Suppressor macrophage (primary cell): Measurements from ENCODE around the gene HECW1.

Experiments
- DNase-seq, 4 experiments: peaks; one replicate each; pipeline ENCODE4 v3.0.0-alpha.2; 2020 to 2022

The HECW1 gene

DNA sequence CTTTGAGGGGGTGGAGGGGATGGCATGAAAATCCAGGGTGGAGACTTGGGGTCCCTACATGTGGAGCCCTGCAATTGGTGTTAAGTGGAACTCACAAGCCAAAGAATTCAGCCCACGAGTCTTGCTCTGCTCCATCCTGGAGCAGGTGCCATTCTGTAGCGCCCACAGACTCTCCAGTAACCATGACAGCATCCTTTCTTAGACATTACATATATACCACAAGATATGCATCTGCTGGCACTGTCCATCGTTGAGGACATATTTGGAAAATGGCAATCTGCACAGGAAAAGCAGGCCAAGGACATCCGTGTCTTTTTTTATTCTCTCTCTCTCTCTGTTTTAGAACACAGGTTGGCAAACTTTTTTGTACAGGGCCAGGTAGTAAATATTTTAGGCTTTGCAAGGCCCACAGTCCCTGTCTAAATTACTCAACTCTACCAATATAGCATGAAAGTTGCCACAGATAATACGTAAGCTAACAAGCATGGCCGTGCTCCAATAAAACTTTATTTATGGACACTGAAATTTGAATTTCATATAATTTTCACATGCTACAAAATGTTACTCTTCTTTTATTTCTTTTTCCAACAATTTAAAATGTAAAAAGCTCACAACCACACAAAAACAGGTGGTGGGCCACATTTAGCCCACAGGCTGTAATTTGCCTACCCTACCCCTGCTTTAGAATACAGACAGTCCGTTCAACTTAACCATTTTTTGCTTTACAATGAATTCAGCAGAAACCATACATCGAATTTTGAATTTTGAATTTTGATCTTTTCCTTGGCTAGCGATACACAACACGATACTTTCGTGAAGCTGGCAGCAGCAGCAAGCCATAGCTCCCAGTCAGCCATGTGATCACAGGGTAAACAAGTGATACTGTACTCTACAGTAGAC, 329.0 kb downstream of the HECW1 start:
- DNase-seq: no peak

- DNase-seq: no peak
These were observed 330.9 kb downstream of the HECW1 start for GRCh38 chr7:43443381-43443780.

DNA sequence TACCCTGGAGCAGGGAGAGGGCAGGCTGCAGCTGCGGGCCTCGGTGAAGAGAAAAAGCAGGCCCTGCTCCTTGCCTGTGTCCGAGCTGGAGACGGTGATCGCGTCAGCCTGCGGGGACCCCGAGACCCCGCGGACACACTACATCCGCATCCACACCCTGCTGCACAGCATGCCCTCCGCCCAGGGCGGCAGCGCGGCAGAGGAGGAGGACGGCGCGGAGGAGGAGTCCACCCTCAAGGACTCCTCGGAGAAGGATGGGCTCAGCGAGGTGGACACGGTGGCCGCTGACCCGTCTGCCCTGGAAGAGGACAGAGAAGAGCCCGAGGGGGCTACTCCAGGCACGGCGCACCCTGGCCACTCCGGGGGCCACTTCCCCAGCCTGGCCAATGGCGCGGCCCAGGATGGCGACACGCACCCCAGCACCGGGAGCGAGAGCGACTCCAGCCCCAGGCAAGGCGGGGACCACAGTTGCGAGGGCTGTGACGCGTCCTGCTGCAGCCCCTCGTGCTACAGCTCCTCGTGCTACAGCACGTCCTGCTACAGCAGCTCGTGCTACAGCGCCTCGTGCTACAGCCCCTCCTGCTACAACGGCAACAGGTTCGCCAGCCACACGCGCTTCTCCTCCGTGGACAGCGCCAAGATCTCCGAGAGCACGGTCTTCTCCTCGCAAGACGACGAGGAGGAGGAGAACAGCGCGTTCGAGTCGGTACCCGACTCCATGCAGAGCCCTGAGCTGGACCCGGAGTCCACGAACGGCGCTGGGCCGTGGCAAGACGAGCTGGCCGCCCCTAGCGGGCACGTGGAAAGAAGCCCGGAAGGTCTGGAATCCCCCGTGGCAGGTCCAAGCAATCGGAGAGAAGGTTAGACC, 332.5 kb downstream of the HECW1 start:
- no peak for DNase-seq

DNA sequence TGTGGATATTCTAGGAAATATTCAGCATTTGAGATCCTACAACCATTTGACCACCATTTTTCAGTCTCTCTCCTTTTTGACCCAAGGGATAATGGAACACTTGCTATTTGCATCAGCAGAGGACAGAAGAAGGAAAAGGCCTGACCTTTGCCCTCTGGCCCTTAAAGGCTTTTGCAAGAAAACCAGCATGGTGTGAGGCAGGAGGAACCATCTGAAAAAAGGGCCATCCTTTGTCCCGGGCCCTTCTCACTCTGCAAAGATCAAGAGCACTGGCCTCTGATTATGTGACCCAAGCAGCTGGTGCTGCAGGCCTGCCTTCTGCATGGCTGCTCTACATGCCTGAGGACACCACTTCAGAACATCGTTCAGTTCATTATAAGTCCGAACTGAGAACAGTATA, 337.1 kb downstream of the HECW1 start:
- DNase-seq: no peak

DNA sequence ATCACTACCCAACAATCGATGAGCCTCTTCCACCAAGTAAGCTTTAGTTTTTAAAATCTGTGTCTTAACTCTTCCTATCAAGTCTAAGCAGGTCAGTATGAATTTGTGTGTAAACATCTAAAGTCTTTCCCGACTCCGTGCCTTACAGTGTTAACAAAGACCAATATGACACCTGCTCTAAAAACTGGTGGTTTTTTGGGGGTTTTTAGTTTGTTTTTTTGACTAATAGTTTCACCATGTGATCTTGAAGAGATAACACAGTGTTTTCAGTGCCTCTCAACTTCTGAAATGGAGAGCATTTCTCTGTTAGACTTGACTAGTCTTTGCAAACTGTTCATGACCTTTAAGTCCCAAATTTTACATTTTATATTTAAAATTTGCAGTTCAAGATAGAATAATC, 338.4 kb downstream of the HECW1 start:
- DNase-seq: no peak

- DNase-seq: peak; percentile 14 to 64 (median 38)
These were observed 342.6 kb downstream of the HECW1 start for GRCh38 chr7:43454936-43455518.

DNA sequence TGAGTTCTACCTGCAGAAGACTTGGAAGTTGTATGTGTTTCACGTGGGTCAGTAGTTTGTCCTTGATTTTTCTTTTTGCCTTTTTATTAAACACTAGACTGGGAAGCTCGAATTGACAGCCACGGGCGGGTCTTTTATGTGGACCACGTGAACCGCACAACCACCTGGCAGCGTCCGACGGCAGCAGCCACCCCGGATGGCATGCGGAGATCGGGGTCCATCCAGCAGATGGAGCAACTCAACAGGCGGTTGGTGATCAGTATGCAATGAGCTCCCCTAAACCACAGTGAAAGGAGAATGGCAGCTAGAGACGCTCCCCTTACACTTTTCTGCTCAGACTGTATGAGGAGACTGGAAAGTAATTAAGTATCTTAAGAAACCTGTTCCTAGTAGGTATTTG, 343.8 kb downstream of the HECW1 start:
- no peak for DNase-seq

GRCh38 chr7:43458330-43459018, 346.0 kb downstream of the HECW1 start:
- peak; percentile 11 to 54 (median 34) for DNase-seq

- no peak for DNase-seq
These were observed 346.5 kb downstream of the HECW1 start for GRCh38 chr7:43459019-43459337.

- DNase-seq: peak in 2 of 4 experiments; percentile 13 to 39
These were observed 348.4 kb downstream of the HECW1 start for GRCh38 chr7:43460733-43461348.

DNA sequence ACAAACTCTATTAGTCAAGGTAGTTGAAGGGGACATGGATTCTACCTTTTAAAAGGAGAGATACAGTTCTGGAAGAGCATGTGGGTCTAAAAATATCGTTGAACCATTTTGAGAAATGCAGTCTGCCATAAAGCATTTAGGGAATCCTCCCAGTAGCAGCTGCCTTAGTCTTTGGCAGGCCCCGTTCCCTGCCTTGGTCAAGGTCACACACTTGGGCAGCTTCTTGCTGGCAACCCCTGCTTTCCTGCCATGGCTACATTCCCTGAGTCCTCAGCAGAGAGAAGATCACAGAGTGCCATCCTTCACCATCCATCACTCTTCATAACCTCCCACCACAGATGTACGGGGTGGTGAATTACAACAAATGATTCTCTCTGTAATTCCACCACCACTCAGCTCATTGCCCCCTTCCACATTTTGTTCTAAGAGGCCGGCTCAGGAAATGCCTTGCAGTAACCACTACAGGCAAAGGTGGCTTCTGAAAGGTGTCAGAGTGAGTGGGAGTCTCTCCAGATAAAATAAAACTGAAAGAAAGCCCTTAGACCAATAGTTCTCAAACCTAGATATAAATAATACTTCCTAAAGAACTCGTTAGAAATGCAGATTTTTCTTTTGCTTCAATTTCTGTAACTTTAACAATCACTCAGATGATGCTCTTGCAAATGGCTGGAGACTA, 349.0 kb downstream of the HECW1 start:
- DNase-seq: no peak

DNA sequence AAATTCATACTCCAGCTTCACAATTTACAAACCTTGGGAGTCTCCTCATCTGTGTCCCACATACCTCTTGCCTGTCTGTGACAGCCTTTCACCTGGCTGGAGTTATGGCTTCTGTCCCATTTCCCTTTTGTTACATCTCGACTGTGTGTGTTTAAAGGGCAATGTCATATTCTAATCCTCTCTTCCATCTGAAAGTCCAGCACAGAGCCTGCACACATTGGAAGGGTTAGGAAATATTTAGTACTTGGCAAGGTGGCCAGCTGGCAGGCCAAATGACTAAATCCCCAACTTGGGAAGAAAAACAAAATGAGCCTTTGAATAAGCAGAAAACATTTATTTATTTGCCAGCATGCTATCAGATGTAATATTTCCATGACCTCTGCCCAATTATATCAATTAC, 350.4 kb downstream of the HECW1 start:
- DNase-seq: no peak

- no peak for DNase-seq
These were observed 351.0 kb downstream of the HECW1 start for GRCh38 chr7:43463401-43463980.

DNA sequence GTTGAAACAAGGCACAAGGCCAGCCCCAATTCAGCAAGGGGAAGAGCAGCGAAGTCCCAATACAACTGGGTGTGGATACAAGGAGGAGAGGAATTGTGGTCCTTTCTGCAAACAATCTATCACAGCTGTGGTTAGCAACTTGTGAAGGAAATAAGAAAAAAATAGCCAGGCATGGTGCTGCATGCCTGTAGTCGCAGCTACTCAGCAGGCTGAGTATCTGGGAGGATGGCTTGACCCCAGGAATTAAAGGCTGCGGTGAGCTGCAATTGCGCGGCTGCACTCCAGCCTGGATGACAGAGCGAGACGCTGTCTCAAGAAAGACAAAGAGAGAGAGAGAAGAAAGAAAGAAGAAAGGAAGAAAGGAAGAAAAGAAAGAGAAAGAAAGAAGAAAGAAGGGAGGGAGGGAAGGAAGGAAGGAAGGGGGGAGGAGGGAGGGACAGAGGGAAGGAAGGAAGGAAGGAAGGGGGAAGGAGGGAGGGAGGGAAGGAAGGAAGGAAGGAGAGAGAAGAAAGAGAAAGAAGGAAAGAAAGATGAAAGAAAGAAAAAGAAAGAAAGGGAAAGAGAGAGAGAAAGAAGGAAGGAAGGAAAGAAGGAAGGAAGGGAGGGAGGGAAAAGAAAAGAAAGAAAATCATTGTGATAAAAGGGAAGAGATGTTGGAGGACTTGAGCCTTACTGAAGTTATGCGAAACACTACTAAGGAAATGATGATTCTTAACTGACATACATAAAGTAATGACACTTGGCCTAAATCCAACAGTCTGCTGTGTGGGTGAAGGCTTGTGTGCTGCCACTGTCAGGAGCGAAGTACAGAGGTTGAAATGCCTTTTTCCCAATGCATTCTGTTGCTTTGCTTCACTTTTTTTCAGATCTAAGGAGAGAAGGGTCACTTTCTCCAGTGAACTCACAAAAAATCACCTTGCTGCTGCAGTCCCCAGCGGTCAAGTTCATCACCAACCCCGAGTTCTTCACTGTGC, 353.4 kb downstream of the HECW1 start:
- peak; percentile 50 to 75 (median 57) for DNase-seq

- peak in 1 of 4 experiments; percentile 41 for DNase-seq
These were observed 355.0 kb downstream of the HECW1 start for GRCh38 chr7:43467406-43467805.

GRCh38 chr7:43467846-43468245, 355.4 kb downstream of the HECW1 start:
- no peak for DNase-seq

GRCh38 chr7:43469051-43469450, 356.6 kb downstream of the HECW1 start:
- DNase-seq: no peak

DNA sequence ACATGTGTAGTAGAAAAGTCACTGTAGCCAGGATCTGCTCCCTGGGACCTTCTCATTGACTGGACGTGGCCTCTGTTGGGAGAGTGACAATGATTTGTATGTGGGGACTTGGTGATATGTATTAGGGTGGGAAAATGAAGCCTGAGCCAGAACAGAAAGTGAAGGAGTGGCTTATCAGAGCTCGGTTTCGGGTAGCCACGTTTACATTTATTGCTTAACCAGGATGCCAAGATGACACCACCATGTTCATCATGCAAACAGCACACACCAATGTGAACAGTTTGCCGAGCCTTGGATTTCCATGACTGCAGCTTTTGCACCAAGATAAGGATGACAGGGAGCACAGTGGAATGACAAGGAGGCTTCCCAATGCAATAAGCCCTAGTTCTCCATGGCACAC, 357.7 kb downstream of the HECW1 start:
- DNase-seq: no peak

DNA sequence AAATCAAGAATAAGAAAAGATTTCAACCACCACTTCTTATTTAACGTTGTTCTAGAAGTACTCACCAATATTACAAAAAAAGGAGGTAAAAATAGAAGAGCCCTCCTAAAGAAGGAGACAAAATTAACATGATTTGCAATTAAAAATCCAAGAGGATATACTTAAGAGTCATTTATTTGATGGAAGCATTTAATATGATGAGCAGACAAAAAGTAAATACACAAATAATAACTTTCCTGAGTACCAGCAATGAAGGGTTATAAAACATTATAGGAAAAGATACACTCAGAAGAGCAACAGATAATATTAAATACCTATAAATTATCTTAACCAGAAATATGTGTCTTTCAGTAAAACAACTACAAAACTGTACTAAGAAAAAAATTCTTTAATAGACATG, 363.5 kb downstream of the HECW1 start:
- DNase-seq: no peak

DNA sequence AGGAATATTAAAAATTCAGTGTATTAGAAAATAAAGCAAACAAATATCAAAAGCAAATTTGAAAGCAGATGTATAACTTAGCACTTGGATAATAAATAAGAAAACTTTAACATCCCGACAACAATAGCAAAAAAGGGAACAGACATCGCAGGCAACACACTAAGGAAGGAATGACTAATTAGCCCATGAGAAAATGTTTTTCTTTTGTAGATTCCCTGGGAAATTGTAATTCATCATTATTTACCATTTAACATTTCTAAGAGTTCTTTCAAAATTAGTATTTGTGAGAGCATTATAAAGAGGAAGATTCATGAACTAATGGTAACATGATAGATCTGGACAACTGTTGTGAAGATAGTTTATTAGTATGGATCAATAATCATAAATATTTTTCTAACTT, 364.4 kb downstream of the HECW1 start:
- peak in 2 of 4 experiments; percentile 29 to 45 for DNase-seq
